ENCODE measurements around the gene NECAB2.

GRCh38 chr16:83966153-83966696, 1.8 kb upstream of the NECAB2 start:
- TF ChIP-seq CTCF (IDR thresholded peaks at IDR 0.05) (no peak), POLR2A (IDR thresholded peaks at IDR 0.05) (no peak)

All from body of pancreas (tissue), 4 donors.